H1 (cell line): Measurements from ENCODE around the gene CENPP. TPM values are rescaled to one million over a fixed set of nuclear protein-coding genes. Genes with fewer than 3 reads are reported as not detected.

Experiments
- CTCF ChIA-PET: fragments of 300-600 bp; sonication (Branson Sonifier 250); formaldehyde crosslinking; loops from one replicate; lab custom pipeline; 2021; ENCODE audit not compliant: partially characterized antibody; lab: Charles Lee
- POLR2A ChIA-PET: fragments of 300-600 bp; sonication (Branson Sonifier 250); formaldehyde crosslinking; loops from one replicate; lab custom pipeline; 2021; ENCODE audit warnings: inconsistent platforms; ENCODE audit not compliant: partially characterized antibody; lab: Charles Lee
- DNase-seq, 2 experiments: peaks; one replicate each; pipeline versions ENCODE4 v3.0.0 to v3.0.0-alpha.2; 2010 to 2022; ENCODE audit warnings: low spot score in 2 of 2, low read depth in 1 of 2, mixed read lengths in 1 of 2
- FAIRE-seq: peaks from 2 replicates; lab custom pipeline; 2011; peaks lifted over from hg19 to GRCh38; lab: Jason Lieb, UNC
- H2AFZ ChIP-seq: 2 replicates; pipeline ENCODE4 v1.8.1; 2012; ENCODE audit warnings: low read length, inconsistent platforms
- H2AK5ac ChIP-seq: 2 replicates; pipeline ENCODE4 v1.6.1; 2013; ENCODE audit warnings: low read depth, low read length
- H2BK120ac ChIP-seq: replicated peaks from 2 replicates; pipeline ENCODE3; 2013; ENCODE audit warnings: low read depth, low read length, inconsistent platforms
- H2BK12ac ChIP-seq: 2 replicates; pipeline ENCODE4 v1.6.1; 2013; ENCODE audit warnings: low read depth, low read length
- H2BK15ac ChIP-seq: 2 replicates; pipeline ENCODE4 v1.6.1; 2013; ENCODE audit warnings: low read length
- H2BK20ac ChIP-seq: 2 replicates; pipeline ENCODE4 v1.6.1; 2013; ENCODE audit warnings: low read length
- H2BK5ac ChIP-seq: 2 replicates; pipeline ENCODE4 v1.6.1; 2013; ENCODE audit warnings: low read depth, low read length
- H3K14ac ChIP-seq: 2 replicates; pipeline ENCODE4 v1.6.1; 2013; ENCODE audit warnings: inconsistent platforms; ENCODE audit not compliant: insufficient read length
- H3K18ac ChIP-seq: 2 replicates; pipeline ENCODE4 v1.6.1; 2013; ENCODE audit warnings: low read length; ENCODE audit errors: extremely low read depth
- H3K23ac ChIP-seq: 2 replicates; pipeline ENCODE4 v1.6.1; 2013; ENCODE audit warnings: inconsistent platforms; ENCODE audit not compliant: insufficient read length
- H3K23me2 ChIP-seq: 2 replicates; pipeline ENCODE4 v1.6.1; 2013; ENCODE audit warnings: low read depth, low read length
- H3K27ac ChIP-seq: 2 replicates; pipeline ENCODE4 v1.6.1; 2011; ENCODE audit warnings: low read depth, low read length, inconsistent platforms
- H3K27me3 ChIP-seq, 4 experiments: replicated peaks in 1 of 4; 1 replicate in 1 of 4; 2 replicates in 3 of 4; pipeline versions ENCODE4 v1.6.1 to v1.8.1; 2011 to 2013; ENCODE audit warnings: low read length in 3 of 4, mild to moderate bottlenecking in 3 of 4, inconsistent platforms in 2 of 4, mixed read lengths in 2 of 4, moderate library complexity in 1 of 4; ENCODE audit not compliant: control insufficient read depth in 3 of 4, insufficient read depth in 3 of 4; ENCODE audit errors: extremely low read depth in 1 of 4
- H3K36me3 ChIP-seq, 4 experiments: 2 replicates each; pipeline versions ENCODE4 v1.6.1 to v1.8.1; 2011 to 2013; ENCODE audit warnings: mild to moderate bottlenecking in 4 of 4, low read length in 3 of 4, moderate library complexity in 2 of 4, control low read depth in 1 of 4, inconsistent platforms in 1 of 4; ENCODE audit not compliant: insufficient read depth in 4 of 4, control insufficient read depth in 2 of 4
- H3K4ac ChIP-seq: replicated peaks from 2 replicates; pipeline ENCODE3; 2013; ENCODE audit warnings: low read length, low read depth, mixed read lengths, inconsistent platforms; ENCODE audit not compliant: insufficient read length
- H3K4me1 ChIP-seq, 4 experiments: replicated peaks in 1 of 4; 1 replicate in 1 of 4; 2 replicates in 3 of 4; pipeline versions ENCODE4 v1.6.1 to v1.8.1; 2011 to 2013; ENCODE audit warnings: low read length in 3 of 4, inconsistent platforms in 2 of 4, mixed read lengths in 1 of 4; ENCODE audit not compliant: insufficient read depth in 4 of 4, control insufficient read depth in 3 of 4
- H3K4me2 ChIP-seq, 2 experiments: 2 replicates each; pipeline versions ENCODE4 v1.6.1 to v1.8.1; 2011 to 2013; ENCODE audit warnings: low read depth in 2 of 2, low read length in 2 of 2, control low read depth in 1 of 2, inconsistent platforms in 1 of 2, mild to moderate bottlenecking in 1 of 2; ENCODE audit not compliant: insufficient read depth in 1 of 2
- H3K4me3 ChIP-seq, 4 experiments: fragments of 200-600, 300-600 bp in 1 of 4; sonication (generic), shearing (Covaris generic), sonication (Bioruptor Twin) in 1 of 4; 2 replicates each; pipeline versions ENCODE4 v1.5.1 to v1.8.1; 2011 to 2016; ENCODE audit warnings: low read length in 4 of 4, low read depth in 3 of 4, control low read depth in 2 of 4, inconsistent platforms in 2 of 4, mild to moderate bottlenecking in 2 of 4, mixed read lengths in 1 of 4, moderate library complexity in 1 of 4; ENCODE audit not compliant: insufficient read depth in 2 of 4; ENCODE audit errors: extremely low read depth in 1 of 4
- H3K56ac ChIP-seq: replicated peaks from 2 replicates; pipeline ENCODE3; 2013; ENCODE audit warnings: low read depth, mild to moderate bottlenecking, mixed read lengths, low read length, inconsistent platforms; ENCODE audit not compliant: insufficient read length
- H3K79me1 ChIP-seq: 2 replicates; pipeline ENCODE4 v1.6.1; 2013; ENCODE audit warnings: low read depth, low read length, control low read depth
- H3K79me2 ChIP-seq, 2 experiments: 2 replicates each; pipeline versions ENCODE4 v1.6.1 to v1.8.1; 2012 to 2013; ENCODE audit warnings: low read length in 2 of 2, mild to moderate bottlenecking in 2 of 2, inconsistent platforms in 1 of 2; ENCODE audit not compliant: insufficient read depth in 2 of 2, control insufficient read depth in 1 of 2
- H3K9ac ChIP-seq, 4 experiments: replicated peaks in 1 of 4; 1 replicate in 1 of 4; 2 replicates in 3 of 4; pipeline versions ENCODE4 v1.6.1 to v1.8.1; 2011 to 2013; ENCODE audit warnings: low read depth in 3 of 4, low read length in 3 of 4, control low read depth in 2 of 4, mild to moderate bottlenecking in 2 of 4, moderate library complexity in 2 of 4, inconsistent platforms in 1 of 4; ENCODE audit errors: extremely low read depth in 1 of 4
- H3K9me3 ChIP-seq, 2 experiments: 2 replicates each; pipeline versions ENCODE4 v1.6.1 to v1.8.1; 2012 to 2013; ENCODE audit warnings: mild to moderate bottlenecking in 2 of 2, moderate library complexity in 2 of 2, control low read depth in 1 of 2, inconsistent platforms in 1 of 2, low read depth in 1 of 2, low read length in 1 of 2, mixed read lengths in 1 of 2; ENCODE audit not compliant: insufficient read depth in 2 of 2
- H4K20me1 ChIP-seq, 2 experiments: replicated peaks in 1 of 2; 2 replicates each; pipeline versions ENCODE3 to v1.8.1; 2011 to 2013; ENCODE audit warnings: inconsistent platforms in 2 of 2, low read length in 2 of 2, mild to moderate bottlenecking in 1 of 2; ENCODE audit not compliant: insufficient read depth in 2 of 2, control insufficient read depth in 1 of 2
- H4K5ac ChIP-seq: 2 replicates; pipeline ENCODE4 v1.6.1; 2013; ENCODE audit warnings: low read length, low read depth, mixed read lengths, inconsistent platforms; ENCODE audit not compliant: insufficient read length
- H4K8ac ChIP-seq: 2 replicates; pipeline ENCODE4 v1.8.0; 2013; ENCODE audit warnings: mild to moderate bottlenecking, moderate library complexity, low read length, inconsistent platforms; ENCODE audit not compliant: insufficient read depth; ENCODE audit errors: extremely low read depth
- H4K91ac ChIP-seq: replicated peaks from 2 replicates; pipeline ENCODE3; 2013; ENCODE audit warnings: low read length, mixed read lengths, inconsistent platforms; ENCODE audit not compliant: insufficient read length
- KDM5A ChIP-seq: fragments of 200-600 bp; IDR thresholded peaks from 2 replicates; pipeline ENCODE4 v1.7.1; 2012; ENCODE audit warnings: mild to moderate bottlenecking, low read length, inconsistent platforms, mixed read lengths
- SIRT6 ChIP-seq: IDR thresholded peaks from one replicate; pipeline ENCODE4 v1.7.1; 2012; ENCODE audit warnings: low read length, inconsistent platforms
- WGBS, 2 experiments: shearing (Covaris generic) in 1 of 2; methylation state at CpG; one replicate each; pipeline versions ENCODE4 v1.1.6 to v1.1.7; 2013 to 2015; ENCODE audit warnings: low lambda C conversion rate in 2 of 2, mixed read lengths in 2 of 2, inconsistent platforms in 1 of 2, low coverage in 1 of 2, missing lambda C conversion rate in 1 of 2; ENCODE audit not compliant: insufficient replicate concordance in 2 of 2, insufficient coverage in 1 of 2, insufficient read length in 1 of 2; ENCODE audit errors: extremely low coverage in 1 of 2, missing lambda C conversion rate in 1 of 2; 5-methylcytosine and 5-hydroxymethylcytosine counted together
- polyA plus RNA-seq, 7 experiments: library from polyadenylated mRNA; depleted of rRNA in 3 of 7; stranded (reverse) in 5 of 7; unstranded in 2 of 7; fragments of >200 nt in 5 of 7; fragments of 200-250 nt in 2 of 7; gene quantifications; 1 replicate in 5 of 7; 2 replicates in 1 of 7; 4 replicates in 1 of 7; pipeline versions ENCODE4 v1.2.1 to v1.2.3, GENCODE V29; 2011 to 2013; ENCODE audit warnings: missing spikeins in 2 of 7, mixed read lengths in 2 of 7
- total RNA-seq: library from RNA; stranded (reverse); fragmentation: NEBNext Ultra II Directional; extraction: Animal tissue kit (Norgen Biotek cat#: 25700); gene quantifications from 2 replicates; pipeline ENCODE4 v1.2.1, GENCODE V29; 2021

CENPP gene
- total and polyA plus RNA-seq, 2 of the 8 experiments (the other 6 are each of a cell fraction or from before 2014, with no cell fraction given), result 2.7 to 10.8 TPM

DNA sequence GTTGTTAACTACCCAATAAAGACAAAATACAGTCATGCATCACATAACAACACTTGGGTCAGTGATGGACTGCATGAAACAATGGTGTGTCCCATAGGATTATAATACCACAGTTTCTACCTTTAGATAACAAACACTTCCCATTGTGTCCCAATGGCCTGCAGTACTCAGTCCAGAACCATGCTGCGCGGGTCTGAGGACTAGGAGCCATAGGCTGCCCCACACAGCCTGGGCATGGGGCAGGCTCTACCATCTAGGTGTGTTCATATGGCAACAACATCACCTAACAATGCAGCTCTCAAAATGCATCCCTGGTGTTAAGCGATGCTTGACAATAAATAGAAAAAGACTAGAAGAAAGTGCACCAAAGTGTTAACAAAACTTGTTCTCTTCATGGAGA is 337.4 kb downstream of the CENPP start:
- POLR2A ChIA-PET, result interaction anchor here (0.7 kb wide), 1 partner anchor 10 kb away, joined by 3 read pairs; no protein-coding TSS in a partner anchor
- H4K20me1 ChIP-seq, result peaks cover 4 to 23% of the 10 kb centered on the region in 2 experiments

More for the DNA sequence above, 337.4 kb downstream of the CENPP start:
- Histone ChIP-seq H3K4me1 (peaks cover 0 to 14% (median 8%) of the 10 kb centered on the region in 4 experiments; a peak in 4 of 7 replicates), H3K9me3 (no peaks in the 10 kb centered on the region), H3K14ac (no peak overlapping the region), H3K36me3 (peaks cover 0 to 2% (median 0%) of the 10 kb centered on the region in 4 experiments; a peak in 2 of 8 replicates), H3K27me3 (no peaks in the 10 kb centered on the region), H3K18ac (no peak overlapping the region), H3K4me2 (no peak overlapping the region), H2BK5ac (no peak overlapping the region), H4K8ac (no peak overlapping the region), H4K5ac (no peak overlapping the region), H2AFZ (no peak overlapping the region), H3K23me2 (no peaks in the 10 kb centered on the region), H3K27ac (no peak overlapping the region), H3K4me3 (no peak overlapping the region), H2BK120ac (no peak overlapping the region), H3K79me1 (peaks cover 34% of the 10 kb centered on the region), H2BK15ac (no peak overlapping the region), H2BK12ac (no peak overlapping the region), H3K79me2 (peaks cover 0 to 73% of the 10 kb centered on the region in 2 experiments; a peak in 3 of 4 replicates), H2BK20ac (no peak overlapping the region), H3K9ac (no peak overlapping the region), H3K56ac (no peak overlapping the region), H3K23ac (no peak overlapping the region), H4K91ac (no peak overlapping the region), H3K4ac (no peak overlapping the region), H2AK5ac (no peak overlapping the region)
- DNase-seq, result no peak
- TF ChIP-seq SIRT6, result no peak
- TF ChIP-seq KDM5A, result no peak
- FAIRE-seq, result no peak
- CTCF ChIA-PET, result interaction anchor here (1.1 to 2.3 kb wide), 4 partner anchors 9 to 128 kb away, joined by 3 to 8 read pairs (median 4); no protein-coding TSS in a partner anchor
- WGBS, 2 experiments, result 92% methylated on average over 3 of the region's 3 CpGs; no CpG with 5 or more reads in 1 of the 2 experiments
